ENCODE measurements around the gene CDC42SE2. TPM values are rescaled to one million over a fixed set of nuclear protein-coding genes. Genes with fewer than 3 reads are reported as not detected.
"Not testable (repeated sequence)": the region's sequence is repeated elsewhere in the genome, so short reads cannot be mapped to it uniquely, and the experiment has no call there.

The CDC42SE2 gene
- total RNA-seq, 2 donors from 2014 or later: 147 to 151 TPM

DNA sequence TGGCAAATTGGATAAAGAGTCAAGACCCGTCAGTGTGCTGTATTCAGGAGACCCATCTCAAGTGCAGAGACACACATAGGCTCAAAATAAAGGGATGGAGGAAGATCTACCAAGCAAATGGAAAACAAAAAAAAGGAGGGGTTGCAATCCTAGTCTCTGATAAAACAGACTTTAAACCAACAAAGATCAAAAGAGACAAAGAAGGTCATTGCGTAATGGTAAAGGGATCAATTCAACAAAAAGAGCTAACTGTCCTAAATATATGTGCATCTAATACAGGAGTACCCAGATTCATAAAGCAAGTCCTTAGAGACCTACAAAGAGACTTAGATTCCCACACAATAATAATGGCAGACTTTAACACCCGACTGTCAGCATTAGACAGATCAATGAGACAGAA, 82.4 kb downstream of the CDC42SE2 start:
- H3K4me3 Mint-ChIP-seq; DNase-seq; H3K27me3 Mint-ChIP-seq (ENCODE audit: low read depth); ATAC-seq (replicated peaks in 1 of 2): not testable (repeated sequence)
- Mint-ChIP-seq H3K9me3 (peaks cover 10 to 22% of the 10 kb centered on the region in 2 donors), H3K4me1 (ENCODE audit: low read depth) (peaks cover 42% of the 10 kb centered on the region), H3K27ac (peak overlapping the region; percentile 90), H3K36me3 (ENCODE audit: insufficient read depth in 2 of 2) (peaks cover 45 to 53% of the 10 kb centered on the region in 2 donors)

DNA sequence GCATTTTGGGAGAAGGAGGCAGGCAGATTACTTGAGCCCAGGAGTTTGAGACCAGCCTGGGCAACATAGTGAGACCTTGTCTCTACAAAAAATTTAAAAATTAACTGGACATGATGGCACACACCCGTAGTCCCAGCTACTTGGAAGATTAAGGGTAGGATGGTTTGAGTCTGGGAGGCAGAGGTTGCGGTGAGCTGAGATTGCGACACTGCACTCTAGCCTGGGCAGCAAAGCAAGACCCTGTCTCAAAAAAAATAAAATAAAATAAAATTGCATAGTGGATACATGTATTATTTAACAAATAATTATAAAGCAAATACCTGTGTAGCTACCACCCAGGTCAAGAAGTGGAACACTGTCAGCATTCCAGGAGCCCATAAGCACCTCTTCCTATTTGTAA, 90.1 kb downstream of the CDC42SE2 start:
- H3K4me1 Mint-ChIP-seq (ENCODE audit: low read depth): peaks cover 43% of the 10 kb centered on the region
- no peaks in the 10 kb centered on the region for H3K27me3 Mint-ChIP-seq (ENCODE audit: low read depth)
- no peaks in the 10 kb centered on the region for H3K9me3 Mint-ChIP-seq
- peaks cover 0 to 4% of the 10 kb centered on the region in 2 donors for H3K36me3 Mint-ChIP-seq (ENCODE audit: insufficient read depth in 2 of 2)
- H3K4me3 Mint-ChIP-seq: no peak overlapping the region
- no peak overlapping the region for H3K27ac Mint-ChIP-seq
- ATAC-seq (replicated peaks in 1 of 2) (no peak), DNase-seq (no peak)

DNA sequence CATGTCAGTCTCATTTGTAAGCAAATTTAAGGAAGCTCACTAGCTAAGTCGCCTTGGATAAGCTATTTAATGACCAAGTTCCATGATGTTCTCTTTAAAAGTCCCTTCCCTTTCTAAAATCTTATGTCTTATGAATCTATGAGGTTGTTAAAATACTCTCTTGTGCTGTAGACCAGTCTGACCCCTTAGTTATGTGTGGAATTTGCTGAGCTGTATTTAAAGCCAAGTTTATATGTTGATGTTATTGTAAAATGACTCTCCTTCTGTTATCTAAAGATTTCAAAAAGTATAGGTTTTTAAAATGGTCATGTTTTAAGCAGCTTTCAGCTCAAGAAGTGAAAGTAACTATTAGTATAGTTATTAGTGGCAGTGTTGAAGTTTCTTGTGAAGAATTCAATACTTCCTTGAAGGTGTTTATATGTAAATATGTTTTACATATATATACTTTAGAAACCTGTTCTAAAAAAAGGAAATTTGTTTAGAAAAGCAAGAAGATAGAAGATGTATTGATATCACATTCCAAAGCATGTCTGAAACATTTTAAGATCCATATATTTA, 92.2 kb downstream of the CDC42SE2 start:
- Mint-ChIP-seq H3K27ac (peak overlapping the region; percentile 97), H3K4me1 (ENCODE audit: low read depth) (peaks cover 56% of the 10 kb centered on the region), H3K4me3 (peak overlapping the region; percentile 3 to 22), H3K36me3 (ENCODE audit: insufficient read depth in 2 of 2) (peaks cover 7 to 15% of the 10 kb centered on the region in 2 donors), H3K27me3 (ENCODE audit: low read depth) (no peaks in the 10 kb centered on the region), H3K9me3 (no peaks in the 10 kb centered on the region)
- DNase-seq: no peak
- ATAC-seq (replicated peaks in 1 of 2): no peak

DNA sequence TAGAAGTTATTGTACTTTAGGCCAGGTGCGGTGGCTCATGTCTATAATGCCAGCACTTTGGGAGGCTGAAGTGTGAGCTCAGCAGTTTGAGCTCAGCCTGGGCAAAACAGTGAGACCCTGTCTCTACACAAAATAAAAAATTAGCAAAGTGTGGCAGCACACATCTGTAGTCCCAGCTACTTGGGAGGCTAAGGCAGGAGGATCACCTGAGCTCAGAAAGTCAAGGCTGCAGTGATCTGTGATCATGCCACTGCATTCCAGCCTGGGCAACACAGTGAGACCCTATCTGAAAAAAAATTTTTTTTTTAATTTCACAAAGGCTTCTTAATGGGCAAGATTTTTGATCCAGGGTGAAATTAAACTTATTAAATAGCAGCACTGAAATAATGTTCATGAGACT, 92.8 kb downstream of the CDC42SE2 start:
- DNase-seq: no peak
- Mint-ChIP-seq H3K27ac (peak overlapping the region; percentile 91), H3K9me3 (no peaks in the 10 kb centered on the region), H3K36me3 (ENCODE audit: insufficient read depth in 2 of 2) (peaks cover 7 to 15% of the 10 kb centered on the region in 2 donors), H3K4me3 (peak overlapping the region; percentile 42 to 73), H3K4me1 (ENCODE audit: low read depth) (peaks cover 58% of the 10 kb centered on the region), H3K27me3 (ENCODE audit: low read depth) (no peaks in the 10 kb centered on the region)
- ATAC-seq (replicated peaks in 1 of 2): no peak

DNA sequence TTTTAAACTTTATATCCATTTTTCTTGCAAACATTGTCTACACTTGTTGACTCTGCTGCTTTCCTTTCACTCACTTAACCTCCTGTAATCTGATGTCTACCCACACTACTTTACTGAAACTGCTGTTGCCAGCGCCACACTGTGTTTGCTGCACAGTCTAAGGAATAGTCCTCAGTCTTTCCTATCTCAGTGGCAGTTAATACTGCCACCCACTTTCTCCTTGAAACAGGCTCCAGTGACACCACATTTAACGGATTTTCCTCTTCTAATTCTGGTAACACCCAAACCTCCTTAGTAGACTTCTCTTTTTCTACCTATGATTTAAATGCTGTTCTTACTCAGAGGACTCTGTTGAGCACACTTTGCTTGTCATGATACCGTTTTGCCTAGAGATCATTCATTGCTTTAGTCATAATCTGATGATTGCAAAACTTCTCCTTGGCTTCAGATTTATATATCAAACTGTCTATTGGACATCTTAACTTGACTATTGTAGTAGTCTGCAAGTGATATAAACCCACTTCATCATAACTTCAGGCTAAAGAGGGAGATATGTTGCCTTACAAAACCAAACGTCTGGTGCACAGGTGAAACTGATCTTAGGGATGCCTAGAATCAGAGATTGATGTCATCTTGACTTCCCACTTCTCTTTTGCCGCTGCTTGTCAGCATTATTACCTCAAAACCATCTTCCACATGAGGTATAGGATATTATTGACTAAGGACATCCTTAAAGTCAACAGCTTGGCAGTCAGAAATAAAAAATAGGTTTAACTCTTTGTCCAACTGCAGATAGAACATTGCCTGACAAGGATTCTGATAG, 94.1 kb downstream of the CDC42SE2 start:
- ATAC-seq (replicated peaks in 1 of 2): peak; percentile 84 to 90
- Mint-ChIP-seq H3K27ac (peak overlapping the region; percentile 91), H3K27me3 (ENCODE audit: low read depth) (no peaks in the 10 kb centered on the region), H3K4me1 (ENCODE audit: low read depth) (peaks cover 59% of the 10 kb centered on the region), H3K4me3 (peak overlapping the region; percentile 52 to 73), H3K9me3 (no peaks in the 10 kb centered on the region), H3K36me3 (ENCODE audit: insufficient read depth in 2 of 2) (peaks cover 9 to 21% of the 10 kb centered on the region in 2 donors)
- DNase-seq: peak; percentile 35 to 44

DNA sequence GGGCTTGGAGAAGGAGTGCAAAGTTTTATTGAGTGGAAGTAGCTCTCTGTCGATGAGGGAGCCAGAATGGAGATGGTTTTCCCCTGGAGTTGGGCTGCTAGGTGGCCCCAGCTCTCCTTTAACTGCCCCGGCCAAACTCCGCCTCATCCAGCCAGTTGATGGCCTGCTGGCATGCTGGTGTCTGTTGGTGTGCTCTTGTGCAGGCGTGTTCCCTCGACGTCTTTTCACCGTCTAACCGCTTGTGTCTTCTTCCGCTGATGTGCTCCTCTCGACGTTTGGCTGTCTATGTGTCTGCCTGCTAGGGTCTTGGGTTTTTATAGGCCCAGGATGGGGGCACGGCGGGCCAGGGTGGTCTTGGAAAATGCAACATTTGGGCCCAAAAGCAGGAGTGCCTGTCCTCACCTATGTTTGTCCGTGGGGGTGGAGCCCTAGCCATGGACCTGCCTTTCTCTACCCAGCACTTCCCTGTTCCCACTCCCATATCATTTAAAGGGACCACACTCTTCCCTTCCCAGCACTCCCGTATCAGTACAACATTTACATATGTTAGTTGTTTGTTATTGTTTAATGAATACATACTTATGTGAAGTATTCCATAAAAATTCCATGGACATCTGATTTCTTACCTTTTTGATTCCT, 97.9 kb downstream of the CDC42SE2 start:
- Mint-ChIP-seq H3K4me3 (no peak overlapping the region), H3K27me3 (ENCODE audit: low read depth) (no peaks in the 10 kb centered on the region), H3K4me1 (ENCODE audit: low read depth) (peaks cover 78% of the 10 kb centered on the region), H3K9me3 (no peaks in the 10 kb centered on the region), H3K27ac (peak overlapping the region; percentile 87), H3K36me3 (ENCODE audit: insufficient read depth in 2 of 2) (peaks cover 17 to 36% of the 10 kb centered on the region in 2 donors)
- DNase-seq (no peak), ATAC-seq (replicated peaks in 1 of 2) (no peak)

DNA sequence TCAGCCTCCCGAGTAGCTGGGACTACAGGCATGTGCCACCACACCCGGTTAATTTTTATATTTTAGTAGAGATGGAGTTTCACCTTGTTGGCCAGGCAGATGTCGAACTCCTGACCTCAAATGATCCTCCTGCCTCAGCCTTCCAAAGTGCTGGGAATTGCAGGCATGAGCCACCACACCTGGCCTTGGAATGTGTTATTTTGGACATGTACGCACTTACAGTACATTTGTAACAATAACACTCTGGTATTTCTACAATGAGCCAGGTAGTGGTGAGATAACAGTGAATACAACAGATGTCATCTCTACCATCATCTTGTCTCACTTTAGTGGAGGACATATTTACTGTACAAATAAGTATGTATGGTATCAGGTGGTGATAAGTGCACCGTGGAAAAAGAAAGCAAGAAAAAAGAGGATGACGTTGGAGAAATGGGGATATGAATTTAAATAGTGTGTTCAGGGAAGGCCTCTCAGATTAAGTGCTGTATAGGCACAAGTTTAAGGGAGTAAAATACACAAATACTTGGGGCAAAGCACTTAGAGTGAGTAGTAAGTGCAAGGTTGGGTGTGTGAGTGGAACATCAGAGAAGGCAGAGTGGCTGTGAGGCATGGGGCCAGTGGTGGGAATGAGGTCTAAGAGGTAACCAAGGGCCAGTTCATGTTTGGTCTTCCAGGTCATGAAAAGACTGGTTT, 100.1 kb downstream of the CDC42SE2 start:
- Mint-ChIP-seq H3K27ac (peak overlapping the region; percentile 95), H3K4me3 (peak overlapping the region; percentile 18 to 41), H3K9me3 (no peaks in the 10 kb centered on the region), H3K4me1 (ENCODE audit: low read depth) (peaks cover 75% of the 10 kb centered on the region), H3K36me3 (ENCODE audit: insufficient read depth in 2 of 2) (peaks cover 24 to 46% of the 10 kb centered on the region in 2 donors), H3K27me3 (ENCODE audit: low read depth) (no peaks in the 10 kb centered on the region)
- DNase-seq: no peak
- peak; percentile 30 to 32 for ATAC-seq (replicated peaks in 1 of 2)

DNA sequence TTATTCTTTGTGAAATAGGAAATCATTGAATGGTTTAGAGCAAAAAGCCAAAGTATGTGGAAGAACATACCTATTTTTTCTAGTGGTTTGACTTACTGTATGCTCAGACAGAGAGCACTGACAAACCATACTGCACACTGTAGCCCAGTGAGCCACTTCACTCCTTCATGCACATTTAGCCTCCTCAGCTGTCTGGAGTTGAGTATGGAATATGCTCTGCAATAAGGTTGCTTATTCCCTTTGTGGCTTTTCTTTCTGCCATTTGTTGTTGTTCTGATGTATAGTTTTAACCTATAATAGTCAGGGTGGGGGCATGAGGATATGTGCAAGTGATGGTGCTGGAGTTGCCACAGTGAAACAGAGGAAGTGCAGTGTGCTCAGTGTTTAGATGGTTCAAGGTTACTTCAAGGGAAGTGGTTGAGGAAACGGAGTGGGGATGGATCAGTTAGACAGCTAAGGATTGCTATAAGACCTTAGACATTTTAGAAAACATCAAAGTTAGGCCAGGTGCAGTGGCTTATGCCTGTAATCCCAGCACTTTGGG, 100.7 kb downstream of the CDC42SE2 start:
- no peak for DNase-seq
- peaks cover 76% of the 10 kb centered on the region for H3K4me1 Mint-ChIP-seq (ENCODE audit: low read depth)
- no peaks in the 10 kb centered on the region for H3K27me3 Mint-ChIP-seq (ENCODE audit: low read depth)
- ATAC-seq (replicated peaks in 1 of 2): peak; percentile 49 to 66
- peak overlapping the region; percentile 95 for H3K27ac Mint-ChIP-seq
- peak overlapping the region; percentile 27 to 31 for H3K4me3 Mint-ChIP-seq
- H3K9me3 Mint-ChIP-seq: no peaks in the 10 kb centered on the region
- H3K36me3 Mint-ChIP-seq (ENCODE audit: insufficient read depth in 2 of 2): peaks cover 21 to 44% of the 10 kb centered on the region in 2 donors

DNA sequence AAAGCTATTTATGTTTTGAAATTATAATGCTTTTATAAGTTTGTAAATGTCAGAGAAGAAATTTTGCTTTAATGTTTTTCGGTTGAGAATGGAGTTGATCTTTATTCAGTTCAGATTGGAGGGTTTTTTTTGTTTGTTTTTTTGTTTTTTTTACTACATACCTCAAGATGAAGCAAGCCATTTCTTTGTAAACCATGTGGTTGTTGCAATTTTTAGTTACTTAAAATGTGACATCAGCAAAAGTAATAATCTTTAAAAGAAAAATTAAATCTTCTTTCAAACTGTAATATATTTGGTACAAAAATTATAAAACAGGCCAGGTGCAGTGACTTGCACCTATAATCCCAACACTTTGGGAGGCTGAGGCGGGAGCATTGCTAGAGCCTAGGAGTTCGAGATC, 102.6 kb downstream of the CDC42SE2 start:
- ATAC-seq (replicated peaks in 1 of 2) (no peak), DNase-seq (no peak)
- Mint-ChIP-seq H3K9me3 (no peaks in the 10 kb centered on the region), H3K27ac (peak overlapping the region; percentile 92), H3K27me3 (ENCODE audit: low read depth) (no peaks in the 10 kb centered on the region), H3K36me3 (ENCODE audit: insufficient read depth in 2 of 2) (peaks cover 16 to 40% of the 10 kb centered on the region in 2 donors), H3K4me1 (ENCODE audit: low read depth) (peaks cover 83% of the 10 kb centered on the region), H3K4me3 (peak overlapping the region; percentile 21 to 30)

DNA sequence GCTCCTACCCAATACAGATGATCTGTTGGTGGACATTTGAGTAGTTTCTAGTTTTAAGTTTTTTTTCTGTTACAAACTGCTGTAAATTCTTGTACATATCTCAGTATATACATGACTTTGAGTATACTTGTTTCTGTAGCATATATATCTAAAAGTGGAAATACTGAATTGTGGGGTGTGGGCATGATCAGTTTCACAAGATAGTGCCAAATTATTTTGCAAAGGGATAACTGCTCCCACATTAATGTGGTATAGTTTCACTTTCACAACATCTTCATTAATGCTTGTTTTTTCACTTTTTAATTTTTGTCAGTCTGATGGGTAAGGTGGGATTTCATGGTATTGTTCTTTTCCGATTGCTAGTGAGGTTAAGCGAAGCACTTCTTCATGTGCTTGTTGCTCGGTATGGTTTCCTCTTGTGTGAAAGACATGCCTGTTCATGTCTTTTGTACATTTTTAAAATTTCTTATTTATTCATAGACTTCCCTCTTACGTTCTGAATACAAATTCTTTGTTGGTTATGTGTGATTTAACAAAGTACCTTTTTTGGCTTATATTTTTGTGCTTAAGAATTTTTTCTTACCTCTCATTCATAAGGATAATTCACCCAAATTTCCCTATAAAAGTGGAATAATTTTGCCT, 103.5 kb downstream of the CDC42SE2 start:
- Mint-ChIP-seq H3K4me1 (ENCODE audit: low read depth) (peaks cover 87% of the 10 kb centered on the region), H3K4me3 (peak overlapping the region; percentile 13 to 42), H3K27me3 (ENCODE audit: low read depth) (no peaks in the 10 kb centered on the region), H3K9me3 (no peaks in the 10 kb centered on the region), H3K27ac (peak overlapping the region; percentile 61), H3K36me3 (ENCODE audit: insufficient read depth in 2 of 2) (peaks cover 15 to 34% of the 10 kb centered on the region in 2 donors)
- ATAC-seq (replicated peaks in 1 of 2): peak; percentile 14 to 23
- no peak for DNase-seq

DNA sequence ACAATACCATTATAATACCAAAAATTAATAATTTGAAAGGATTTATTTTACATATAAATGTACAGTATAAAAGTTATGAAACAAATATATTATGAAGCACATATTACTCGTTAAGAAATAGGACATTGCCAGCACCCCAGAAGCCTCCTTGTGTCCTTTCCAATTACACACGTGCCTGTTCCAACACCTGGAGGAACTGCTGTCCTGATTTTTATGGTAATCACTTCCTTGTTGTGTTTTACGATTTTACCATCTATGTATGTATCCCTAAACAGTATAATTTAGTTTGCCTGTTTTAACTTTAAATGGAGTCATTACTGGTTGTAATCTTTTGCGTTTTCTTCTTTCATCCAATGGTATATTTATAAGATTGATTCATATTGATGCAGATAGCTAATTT, 105.0 kb downstream of the CDC42SE2 start:
- DNase-seq: no peak
- no peak for ATAC-seq (replicated peaks in 1 of 2)
- Mint-ChIP-seq H3K36me3 (ENCODE audit: insufficient read depth in 2 of 2) (peaks cover 16 to 30% of the 10 kb centered on the region in 2 donors), H3K4me1 (ENCODE audit: low read depth) (peaks cover 94% of the 10 kb centered on the region), H3K27me3 (ENCODE audit: low read depth) (no peaks in the 10 kb centered on the region), H3K27ac (peak overlapping the region; percentile 93), H3K9me3 (no peaks in the 10 kb centered on the region), H3K4me3 (peak overlapping the region in 1 of 2 donors; percentile 54)

DNA sequence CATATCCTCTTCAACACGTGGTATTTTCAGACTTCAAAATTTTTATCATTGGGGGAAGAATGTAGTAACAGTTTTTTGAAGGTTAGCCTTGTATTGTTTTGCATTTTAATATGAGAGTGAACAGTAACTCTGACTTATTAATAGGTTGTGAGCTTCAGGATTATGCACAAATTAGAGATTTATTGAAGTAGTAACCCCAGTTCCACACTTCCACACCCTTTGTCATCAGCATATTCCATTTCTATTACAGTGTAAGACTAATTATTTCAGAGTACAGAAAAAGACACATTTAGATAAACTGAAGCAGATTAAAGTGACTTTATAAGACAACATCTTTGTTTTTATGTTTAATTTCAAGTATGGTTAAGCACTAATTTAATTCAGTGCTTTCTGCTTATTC, 105.7 kb downstream of the CDC42SE2 start:
- Mint-ChIP-seq H3K36me3 (ENCODE audit: insufficient read depth in 2 of 2) (peaks cover 13 to 24% of the 10 kb centered on the region in 2 donors), H3K27ac (peak overlapping the region; percentile 93), H3K4me1 (ENCODE audit: low read depth) (peaks cover 92% of the 10 kb centered on the region), H3K9me3 (no peaks in the 10 kb centered on the region), H3K27me3 (ENCODE audit: low read depth) (no peaks in the 10 kb centered on the region), H3K4me3 (peak overlapping the region in 1 of 2 donors; percentile 54)
- DNase-seq: no peak
- no peak for ATAC-seq (replicated peaks in 1 of 2)
